GM15510 (cell line): ENCODE results near the gene CROCC2.

Source experiments
- POLR2A ChIP-seq: IDR thresholded peaks from 3 replicates; pipeline ENCODE4 v1.6.1; 2011; ENCODE audit warnings: borderline replicate concordance; ENCODE audit not compliant: insufficient read length; ENCODE audit errors: extremely low read depth

Gene CROCC2

DNA sequence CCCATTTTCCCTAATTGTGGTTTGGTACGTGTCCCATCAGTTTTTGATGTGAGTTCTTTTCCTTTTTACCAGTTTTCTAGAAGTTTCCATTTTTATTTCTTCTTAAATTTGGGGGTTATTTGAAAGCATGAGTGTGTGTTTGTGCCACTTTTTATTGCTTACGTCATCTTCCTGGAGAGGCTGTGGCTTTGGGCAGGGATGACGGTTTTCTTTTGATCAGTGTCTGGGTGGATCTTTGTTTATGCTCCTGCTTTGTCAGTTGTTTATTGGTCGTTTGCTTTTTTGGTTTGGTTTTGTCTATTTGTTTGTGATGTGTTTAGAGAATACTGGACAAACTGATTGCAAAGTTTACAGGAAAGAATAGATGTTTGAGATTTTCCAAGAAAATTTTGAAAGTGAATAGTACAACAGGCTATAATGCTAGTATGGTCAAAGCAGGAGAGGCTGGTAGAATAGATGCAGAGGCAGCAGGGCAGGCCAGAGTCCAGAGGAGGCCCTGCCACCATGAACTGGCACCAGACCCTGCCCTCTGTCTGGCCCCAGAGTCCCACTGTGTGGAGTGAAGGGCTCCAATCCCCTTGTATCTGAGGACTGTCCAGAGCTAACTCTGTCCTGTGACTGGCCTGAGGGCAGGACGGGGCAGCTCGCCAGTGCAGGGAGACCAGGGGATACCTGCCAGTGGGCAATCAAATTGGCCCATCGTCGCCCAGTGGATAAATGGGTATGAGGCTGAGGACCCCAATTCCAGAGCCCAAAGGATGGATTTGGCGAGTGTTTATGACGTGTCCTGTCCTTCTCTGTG is 68.8 kb downstream of the CROCC2 start:
- no peak for TF ChIP-seq POLR2A

DNA sequence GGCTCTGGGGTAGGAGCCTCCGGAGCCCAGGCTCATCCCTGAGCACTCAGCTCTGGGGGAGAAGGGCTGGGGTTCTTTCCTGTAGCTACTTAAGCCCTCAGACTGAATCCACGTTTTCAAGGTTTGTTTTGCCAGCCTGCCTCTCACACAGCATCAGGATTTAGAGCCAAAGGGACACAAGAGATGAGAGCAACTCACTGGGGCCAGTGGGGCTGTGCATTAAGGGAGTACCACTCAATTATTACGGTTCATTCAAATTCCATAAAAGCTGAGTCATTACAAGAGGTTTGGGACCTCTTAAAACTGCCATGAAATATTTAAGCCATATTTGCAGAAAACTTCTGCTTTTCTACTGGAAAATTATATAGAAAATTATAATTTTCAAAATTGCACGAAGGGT is 75.1 kb downstream of the CROCC2 start:
- TF ChIP-seq POLR2A: no peak

DNA sequence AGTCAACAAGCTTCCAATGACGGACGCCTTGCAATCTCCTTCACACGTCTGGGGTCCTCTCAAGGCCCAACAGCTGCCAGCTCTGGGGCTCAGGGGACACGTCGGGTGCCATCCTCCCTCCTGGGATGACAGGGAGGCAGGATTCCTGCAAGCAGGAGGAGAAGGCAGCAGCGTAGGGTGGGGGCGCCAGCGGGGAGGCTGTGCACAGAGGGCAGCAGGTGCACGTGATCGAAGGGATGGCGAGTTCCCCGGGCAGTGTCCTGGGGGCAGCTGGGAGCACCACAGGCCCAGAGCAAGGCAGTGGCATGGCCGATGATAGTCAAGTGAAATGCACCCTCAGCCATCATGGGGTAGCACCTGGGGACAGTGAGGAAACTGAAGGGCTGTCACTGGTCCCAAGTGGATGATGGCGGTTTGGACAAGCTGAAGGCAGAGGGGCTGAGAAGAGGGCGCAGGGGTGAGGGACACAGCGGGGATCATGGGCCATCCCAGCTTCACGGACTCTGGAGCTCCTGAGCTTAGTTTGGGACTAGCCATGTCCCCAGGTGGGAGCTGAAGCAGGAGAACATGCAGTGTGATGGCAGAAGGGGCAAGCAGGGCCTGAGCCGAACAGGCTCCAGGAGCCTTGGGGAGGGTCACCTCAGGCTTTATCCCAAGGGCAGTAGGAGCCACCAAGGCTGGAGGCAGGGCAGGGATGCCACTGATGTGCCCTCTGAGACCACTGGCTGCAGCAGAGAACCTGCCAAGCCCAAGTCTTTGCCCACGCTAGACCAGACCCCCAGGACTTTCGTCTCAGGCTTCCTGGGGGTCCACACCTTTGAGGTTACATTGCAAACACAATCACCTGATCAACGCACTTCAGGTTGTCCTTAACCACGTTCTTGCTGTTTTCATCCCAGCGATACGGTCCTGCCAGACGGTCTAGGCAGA is 76.0 kb downstream of the CROCC2 start:
- TF ChIP-seq POLR2A: no peak

DNA sequence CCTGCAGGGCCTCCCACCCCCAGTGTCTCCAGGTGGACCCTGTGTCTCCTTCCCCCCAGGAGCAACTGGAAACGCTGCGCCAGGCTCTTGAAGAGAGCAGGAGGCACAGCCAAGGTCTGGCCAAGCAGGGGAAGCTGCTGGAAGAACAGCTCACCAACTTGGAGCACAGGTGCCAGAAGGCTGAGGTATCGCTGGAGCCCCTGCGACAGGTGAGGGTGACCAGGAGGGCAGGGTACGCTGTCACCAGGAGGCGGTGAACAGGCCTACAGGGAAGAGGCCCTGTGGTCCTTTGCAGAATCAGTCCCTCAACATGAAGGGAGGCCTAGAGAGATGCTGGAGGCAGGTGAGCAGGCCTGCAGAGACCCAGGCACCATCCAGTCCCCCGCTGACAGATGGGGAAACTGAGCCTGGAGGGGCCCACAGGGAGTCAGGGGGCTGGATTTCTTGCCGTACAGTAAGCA is 76.7 kb downstream of the CROCC2 start:
- no peak for TF ChIP-seq POLR2A

DNA sequence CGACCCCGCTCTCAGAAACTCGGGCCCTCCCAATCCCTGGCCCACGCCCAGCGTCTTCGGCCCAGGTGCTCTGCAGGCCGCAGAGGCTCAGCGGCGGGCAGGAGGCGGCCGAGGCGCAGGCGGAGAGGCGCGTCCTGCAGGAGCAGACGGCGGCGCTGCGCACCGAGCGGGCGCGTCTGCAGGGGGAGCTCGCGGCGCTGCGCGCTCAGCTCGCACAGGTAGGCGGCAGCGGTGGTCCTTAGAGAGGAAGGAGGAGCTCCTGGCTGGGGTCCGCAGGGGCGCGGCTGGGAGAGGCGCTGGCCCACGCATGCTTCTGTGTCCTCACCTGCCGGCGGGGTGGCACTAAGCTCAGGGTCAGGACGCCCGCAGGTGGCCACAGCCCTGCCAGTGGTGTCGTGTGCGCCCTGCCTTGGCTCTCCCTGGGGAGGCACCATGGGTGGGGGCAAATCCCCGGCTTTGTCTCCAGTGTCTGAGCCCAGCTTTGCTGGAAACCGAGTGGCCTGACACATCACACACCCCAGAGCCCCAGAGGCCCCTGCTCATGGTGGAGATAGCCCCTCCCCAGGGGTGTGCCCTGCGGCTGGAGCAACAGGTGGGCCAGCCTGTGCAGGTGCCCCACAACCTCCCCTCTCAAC is 77.3 kb downstream of the CROCC2 start:
- TF ChIP-seq POLR2A: no peak

DNA sequence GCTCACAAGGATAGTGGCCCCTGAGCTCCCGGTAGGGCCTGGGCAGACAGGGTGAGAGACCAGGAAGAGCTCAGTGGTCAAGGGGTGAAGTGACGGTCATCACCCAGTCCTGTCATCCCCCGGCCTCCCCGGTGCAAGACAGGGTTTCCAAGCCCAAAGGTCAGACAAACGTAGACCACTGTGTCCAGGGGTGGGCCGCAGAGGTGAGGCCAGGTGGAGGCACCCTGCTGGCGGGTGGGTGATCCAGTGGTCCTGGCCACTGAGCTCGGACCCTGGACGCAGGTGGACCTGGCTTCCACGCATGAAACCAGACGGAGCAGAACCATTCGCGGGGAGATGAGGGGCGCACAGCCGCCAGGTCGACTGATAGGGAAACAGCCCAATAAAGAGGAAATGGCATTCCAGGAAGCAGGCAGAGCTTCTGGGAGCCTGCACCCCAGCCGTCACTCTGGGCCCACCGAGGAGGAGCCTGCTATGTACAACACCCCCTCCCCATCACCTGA is 77.9 kb downstream of the CROCC2 start:
- no peak for TF ChIP-seq POLR2A

DNA sequence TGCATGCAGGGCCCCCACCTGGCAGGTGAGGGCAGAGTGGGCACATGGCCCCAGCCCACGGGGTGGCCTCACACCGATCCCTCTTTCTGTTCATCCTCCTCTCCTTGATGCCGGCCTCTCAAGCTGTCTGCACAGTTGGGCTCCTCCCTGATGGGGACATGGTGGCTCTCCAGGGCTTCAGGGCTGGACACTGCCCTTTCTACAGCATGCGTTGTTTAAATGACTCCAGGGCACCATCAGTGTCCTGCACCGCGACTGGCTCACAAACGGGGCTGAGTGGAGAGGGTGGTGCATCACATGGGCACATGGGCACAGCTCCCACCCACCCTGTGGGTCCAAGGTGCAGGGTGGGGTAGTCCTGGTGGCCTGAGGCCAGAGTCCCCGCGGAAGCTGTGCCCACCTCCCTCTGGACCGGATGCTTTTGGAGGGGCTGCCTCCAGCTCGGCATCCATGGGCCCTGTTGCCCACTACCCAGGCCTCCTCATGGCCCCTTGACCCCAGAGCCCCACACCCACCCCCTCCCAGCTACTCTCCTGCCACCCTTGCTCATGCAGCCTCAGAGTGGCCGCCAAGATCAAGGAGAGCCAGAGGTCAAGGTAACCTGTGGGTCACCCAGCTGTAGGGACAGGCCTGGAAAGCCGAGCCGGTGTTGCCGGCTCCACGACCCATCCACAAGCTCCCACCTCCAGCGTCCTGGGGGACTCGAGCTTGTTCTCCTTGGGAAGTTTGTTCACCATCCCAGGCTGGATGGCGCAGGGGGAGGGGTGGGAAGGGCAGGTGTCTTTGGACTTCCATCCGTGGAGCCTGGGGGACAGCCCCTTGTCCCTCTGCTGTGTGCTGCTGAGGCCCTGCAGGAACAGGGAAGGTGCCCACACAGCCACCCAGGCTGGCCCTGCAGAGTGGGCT is 80.0 kb downstream of the CROCC2 start:
- no peak for TF ChIP-seq POLR2A

DNA sequence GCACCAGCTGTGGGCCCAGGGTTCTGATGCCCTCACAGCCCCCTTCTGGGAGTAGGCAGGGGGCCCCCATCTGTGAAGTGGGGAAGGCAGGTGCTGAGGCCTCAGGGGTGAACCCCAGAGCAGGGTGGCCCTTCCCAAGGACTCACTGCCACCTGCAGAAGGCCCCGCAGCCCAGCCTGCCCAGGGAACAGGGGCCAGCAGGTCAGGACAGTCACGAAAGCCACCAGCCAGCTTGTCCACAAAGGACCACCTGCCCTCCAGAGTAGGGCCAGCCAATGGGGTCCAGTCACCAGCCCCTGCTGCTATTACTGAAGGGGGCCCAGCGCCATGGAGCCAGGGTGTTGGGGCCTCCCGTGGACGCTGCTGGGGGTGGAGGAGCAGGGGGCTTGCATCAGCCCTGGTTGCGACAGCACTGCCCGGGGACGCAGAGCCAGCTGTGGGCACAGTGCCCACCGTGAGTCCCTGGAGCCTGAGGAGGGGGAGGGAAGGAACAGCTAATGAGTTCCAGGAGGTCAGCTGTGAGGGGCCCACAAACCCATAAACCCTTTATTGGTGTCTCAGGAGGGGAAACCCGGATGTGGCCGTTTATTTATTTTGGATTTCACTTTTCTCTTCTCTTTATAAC is 80.8 kb downstream of the CROCC2 start:
- no peak for TF ChIP-seq POLR2A

DNA sequence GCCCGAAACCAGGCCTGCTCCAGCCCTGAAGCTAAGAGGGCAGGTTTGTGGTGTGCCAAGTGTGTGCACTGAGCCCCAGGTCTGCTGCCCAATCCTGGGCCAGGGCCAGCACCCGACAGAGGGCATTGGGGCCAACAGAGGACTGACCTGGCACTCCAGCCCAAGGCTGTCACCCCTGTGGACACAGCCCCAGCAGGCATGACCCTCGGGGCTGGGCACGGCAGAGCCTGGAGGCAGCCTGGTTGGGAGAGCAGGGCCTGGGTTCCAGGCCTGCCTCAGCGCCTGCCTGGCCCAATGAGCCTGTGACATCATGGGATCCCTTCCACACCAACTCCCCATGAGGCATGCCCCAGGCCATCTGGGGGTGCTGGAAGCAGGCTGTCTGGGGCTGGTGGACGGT is 81.5 kb downstream of the CROCC2 start:
- no peak for TF ChIP-seq POLR2A

DNA sequence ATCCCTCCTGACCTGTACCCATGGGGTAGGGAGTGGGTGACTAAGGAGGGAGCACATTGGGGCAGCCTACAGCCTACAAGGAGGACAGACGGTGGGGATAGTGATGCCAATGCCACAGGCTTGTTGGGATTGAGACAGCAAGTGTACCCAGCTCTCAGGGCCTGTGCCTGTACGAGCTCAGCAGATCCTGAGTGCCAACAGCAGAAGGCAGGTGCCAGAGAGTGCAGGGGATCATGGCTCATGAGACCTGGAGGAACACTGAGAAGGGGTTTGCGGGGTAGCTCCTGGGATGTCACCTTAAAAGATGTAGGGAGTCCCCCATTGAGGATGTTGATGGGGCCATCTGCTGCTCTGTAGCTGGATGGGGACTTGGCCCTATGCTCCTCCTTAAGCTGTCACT is 82.0 kb downstream of the CROCC2 start:
- TF ChIP-seq POLR2A: no peak

DNA sequence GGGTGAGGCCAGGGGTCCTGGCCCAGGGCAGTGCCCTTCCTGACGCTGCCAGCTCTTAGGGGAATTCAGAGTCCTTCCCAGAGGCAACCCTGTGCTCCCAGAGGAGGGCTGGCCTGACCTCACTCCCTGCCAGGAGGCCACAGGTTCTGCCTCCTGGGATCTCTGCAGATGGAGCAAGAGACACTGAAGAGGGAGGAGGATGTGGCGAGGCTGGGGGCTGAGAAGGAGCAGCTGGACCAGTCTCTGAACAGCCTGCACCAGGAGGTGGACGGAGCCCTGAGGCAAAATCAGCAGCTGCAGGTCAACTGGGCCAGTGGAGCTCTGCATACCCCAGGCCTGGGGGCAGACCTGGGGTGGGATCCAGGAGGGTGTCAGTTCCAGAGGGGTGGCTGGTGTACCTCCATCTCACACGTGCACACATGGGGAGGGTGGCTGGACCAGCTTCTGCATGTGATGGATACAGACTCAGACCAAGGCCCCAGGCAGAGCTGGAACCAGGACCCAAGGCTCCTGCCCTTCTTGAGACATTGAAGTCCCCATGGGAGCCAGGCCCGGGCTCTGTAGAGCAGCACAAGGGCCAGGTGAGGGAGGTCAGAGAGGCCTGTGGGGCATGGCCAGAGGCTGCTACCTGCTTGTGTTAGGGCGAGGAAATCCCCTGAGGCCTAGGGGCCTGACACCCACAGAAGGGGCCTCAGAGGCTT is 82.6 kb downstream of the CROCC2 start:
- no peak for TF ChIP-seq POLR2A

DNA sequence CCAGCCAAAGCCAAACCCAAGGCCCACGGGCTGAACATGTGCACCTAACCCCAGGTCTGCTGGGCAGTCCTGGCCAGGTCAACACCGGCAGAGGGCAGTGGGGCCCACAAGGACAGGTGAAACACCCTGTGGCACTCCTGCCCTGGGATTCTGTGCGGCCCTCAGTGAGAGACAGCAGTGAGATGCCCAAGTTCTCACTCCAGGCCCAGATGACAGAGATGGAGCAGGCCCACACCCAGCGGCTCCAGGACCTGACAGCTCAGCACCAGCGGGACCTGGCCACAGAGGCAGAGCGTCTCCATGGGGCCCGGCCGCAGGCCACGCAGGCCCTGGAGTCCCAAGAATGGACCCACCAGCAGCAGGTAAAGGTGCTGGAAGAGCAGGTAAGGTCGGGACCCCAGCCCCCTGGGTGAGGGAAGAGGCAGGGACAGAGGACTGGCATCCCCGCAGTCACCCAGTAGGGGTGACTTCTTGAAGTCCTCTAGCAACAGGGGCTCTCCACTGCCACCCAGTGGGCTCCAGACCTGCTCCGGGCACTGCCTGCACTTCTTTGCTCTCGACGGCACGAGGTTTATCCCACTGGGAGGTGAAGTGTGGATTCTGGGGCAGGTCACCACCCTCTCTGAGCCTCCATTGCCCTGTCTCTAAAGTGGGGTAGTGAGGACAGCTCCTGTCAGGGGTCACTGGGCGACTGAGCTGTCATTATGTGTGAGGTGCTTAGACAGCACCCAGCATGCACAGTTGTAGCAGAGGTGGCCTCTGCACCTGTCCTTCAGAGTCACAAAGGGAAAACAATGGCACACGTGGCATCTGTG is 83.5 kb downstream of the CROCC2 start:
- TF ChIP-seq POLR2A: no peak

DNA sequence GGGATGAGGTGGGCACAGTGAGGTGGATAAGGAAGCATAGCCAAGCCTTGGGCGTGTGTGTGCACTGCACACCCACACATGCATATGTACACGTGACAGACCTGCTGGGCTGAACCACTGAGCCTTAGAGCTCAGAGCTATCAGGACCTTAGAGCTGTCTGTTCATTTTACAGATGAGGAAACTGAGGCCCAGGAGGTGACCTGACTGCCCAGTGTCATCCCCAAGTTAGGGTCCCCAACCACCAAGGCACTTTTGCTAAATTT is 84.1 kb downstream of the CROCC2 start:
- TF ChIP-seq POLR2A: no peak

DNA sequence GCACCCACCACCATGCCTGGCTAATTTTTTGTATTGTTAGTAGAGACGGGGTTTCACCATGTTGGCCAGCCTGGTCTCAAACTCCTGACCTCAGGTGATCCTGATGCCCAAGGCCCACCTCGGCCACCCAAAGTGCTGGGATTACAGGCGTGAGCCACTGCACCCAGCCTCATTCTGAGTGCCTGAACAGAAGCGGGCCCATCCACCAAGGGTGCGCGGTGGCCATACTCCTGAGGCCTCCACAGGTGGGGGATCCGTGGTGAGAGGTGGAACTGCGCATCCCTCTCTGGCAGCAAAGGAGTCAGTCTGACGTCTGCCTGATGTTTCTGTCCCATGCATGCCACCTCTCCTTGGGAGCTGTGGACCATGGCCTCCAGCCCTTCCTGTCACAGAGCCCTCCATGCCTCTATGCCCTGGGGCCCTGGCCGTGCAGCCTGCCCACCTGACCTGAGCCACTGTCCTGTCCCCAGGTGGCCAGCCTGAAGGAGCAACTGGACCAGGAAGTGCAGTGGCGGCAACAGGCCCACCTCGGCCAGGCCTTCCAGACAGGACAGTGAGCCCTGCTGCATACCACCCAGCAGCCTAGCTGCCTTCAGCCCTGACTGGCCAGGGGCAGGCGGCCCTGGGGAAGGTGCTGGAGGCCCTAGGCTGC is 84.7 kb downstream of the CROCC2 start:
- no peak for TF ChIP-seq POLR2A
